HG03139 (cell line): Measurements from ENCODE around the gene ASB1.

Experiments
- ATAC-seq: cut with Tn5 transposase; IDR thresholded peaks from one replicate; pipeline ENCODE4 v1.9.1; 2021; ENCODE audit not compliant: unreplicated experiment

The ASB1 gene

GRCh38 chr2:238422285-238422684, 4.4 kb upstream of the ASB1 start:
- no peak for ATAC-seq

DNA sequence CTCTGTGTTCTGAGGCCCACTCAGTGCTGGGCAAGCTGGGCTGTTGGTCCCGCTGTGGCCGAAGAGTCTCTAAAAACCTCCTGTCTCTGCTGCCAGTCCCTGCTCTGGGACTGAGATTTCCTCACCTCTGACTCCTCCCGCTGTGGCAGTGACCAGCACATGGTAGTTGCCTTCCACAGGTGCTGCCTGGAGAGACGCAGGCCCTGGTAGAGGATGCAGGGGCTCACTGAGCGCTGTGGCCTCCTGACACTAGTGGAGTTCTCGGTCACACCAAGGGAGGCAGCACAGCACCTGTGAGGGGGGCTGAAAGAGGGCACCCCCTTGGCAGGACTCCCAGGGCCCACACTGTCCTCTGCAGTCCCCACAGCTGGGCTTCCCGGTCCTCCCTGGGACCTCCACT, 3.8 kb upstream of the ASB1 start:
- ATAC-seq = no peak

DNA sequence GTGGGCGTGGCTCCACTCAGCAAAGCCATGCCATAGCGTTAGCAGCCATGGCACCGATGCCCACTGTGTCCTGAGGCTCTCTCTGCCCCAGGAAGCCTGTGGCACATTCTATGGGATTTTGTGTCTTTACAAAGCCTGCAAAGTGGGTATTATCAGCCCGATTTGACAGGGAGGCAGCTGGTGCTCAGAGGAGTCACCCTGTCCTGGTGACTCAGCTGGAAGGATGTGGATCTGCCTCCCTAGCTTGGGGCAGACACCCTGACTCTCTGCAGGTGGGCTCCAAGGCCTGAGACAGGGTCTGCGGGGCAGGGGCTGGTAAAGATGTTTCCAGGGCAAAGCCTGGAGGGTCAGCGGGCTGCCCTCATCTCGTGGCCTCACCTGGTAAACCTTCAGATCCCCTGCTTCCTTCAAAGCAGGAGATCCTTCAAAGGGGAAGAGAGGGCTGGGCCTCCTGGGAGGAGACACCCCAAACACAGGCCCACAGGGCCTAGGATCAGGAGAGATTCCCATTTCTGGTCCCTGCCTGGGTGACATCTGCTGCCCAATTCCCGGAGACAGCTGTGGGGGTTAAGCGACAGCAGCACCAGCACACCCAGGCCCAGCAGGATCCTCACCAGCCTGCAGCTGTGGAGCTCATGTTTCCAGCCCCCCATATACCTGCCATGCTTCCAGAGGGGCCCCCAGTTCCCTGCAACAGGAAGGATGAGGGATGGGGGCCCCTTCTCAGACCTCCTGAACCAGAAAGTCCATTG, 3.0 kb upstream of the ASB1 start:
- ATAC-seq = no peak

- ATAC-seq = no peak
Measured at GRCh38 chr2:238424313-238424700, 2.4 kb upstream of the ASB1 start.

DNA sequence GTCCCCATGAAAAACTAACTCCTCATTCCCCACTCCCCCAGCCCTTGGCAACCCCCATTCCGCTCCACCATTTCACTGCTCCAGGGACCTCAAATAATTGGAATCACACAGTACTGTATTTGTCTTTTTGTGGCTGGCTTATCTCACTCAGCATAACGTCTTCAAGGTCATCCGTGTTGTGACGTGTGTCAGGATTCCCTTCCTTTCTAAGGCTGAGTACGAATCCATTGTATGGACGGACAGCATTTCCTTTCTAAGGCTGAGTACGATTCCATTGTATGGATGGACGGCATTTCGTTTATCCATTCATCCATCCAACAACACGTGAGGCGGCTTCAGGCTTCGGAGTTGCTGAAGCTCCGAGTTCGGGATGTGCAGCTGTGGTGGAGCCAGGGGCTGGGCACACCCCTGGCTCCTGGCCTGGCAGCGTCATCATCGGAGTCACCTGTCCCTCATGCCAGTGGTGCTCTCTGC, 1.2 kb upstream of the ASB1 start:
- ATAC-seq = no peak

DNA sequence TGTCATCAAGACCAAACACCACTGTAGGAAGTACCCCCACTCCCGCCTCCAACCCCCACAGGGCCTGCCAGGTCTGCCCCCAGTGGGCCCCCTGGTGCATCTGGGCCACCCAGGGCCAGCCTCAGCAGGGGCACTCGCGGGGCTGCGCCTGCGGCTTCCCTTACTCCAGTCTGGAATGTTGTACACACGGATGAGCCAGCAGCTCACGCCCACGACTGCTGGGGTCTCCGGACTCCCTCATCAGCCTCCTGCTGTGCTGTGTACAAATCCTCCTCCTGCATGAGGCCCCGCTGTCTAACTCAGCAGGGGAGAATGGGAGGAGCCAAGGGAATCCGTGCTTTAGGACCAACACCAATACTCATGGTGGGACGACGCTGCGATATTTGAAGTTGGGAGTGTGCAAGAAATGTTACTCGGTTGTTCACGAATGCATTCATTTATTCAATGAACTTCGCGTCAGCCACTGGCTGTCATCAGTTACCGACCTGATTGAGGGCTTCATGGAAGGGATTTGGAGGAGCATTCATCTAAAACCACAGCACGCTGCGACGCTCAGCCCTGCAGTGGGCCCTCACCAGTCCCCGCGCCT, 654 bp upstream of the ASB1 start:
- peak; percentile 6 for ATAC-seq

GRCh38 chr2:238427435-238428162, 872 bp downstream of the ASB1 start:
- ATAC-seq = no peak

DNA sequence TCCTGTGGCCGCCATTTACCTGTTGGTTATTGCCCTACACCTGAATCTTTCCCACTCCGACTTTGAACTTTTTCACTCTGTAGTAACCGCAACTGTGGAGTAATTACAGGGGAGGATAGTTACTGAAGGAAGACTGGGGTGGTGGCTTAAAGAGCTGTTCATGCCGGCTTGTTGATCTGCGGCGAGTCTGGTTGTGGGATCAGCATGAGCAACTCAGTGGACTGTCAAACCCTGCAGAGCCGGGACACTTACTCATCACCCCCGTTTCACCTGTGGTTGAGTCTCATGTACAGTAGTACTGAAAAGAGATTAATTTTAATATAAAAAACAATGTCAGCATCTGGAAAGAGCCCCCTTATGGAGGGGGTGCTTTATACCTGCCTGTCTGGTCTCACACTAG, 2.1 kb downstream of the ASB1 start:
- ATAC-seq = no peak

- ATAC-seq = no peak
Measured at GRCh38 chr2:238430781-238431180, 4.1 kb downstream of the ASB1 start.

- no peak for ATAC-seq
Measured at GRCh38 chr2:238431456-238431855, 4.7 kb downstream of the ASB1 start.

DNA sequence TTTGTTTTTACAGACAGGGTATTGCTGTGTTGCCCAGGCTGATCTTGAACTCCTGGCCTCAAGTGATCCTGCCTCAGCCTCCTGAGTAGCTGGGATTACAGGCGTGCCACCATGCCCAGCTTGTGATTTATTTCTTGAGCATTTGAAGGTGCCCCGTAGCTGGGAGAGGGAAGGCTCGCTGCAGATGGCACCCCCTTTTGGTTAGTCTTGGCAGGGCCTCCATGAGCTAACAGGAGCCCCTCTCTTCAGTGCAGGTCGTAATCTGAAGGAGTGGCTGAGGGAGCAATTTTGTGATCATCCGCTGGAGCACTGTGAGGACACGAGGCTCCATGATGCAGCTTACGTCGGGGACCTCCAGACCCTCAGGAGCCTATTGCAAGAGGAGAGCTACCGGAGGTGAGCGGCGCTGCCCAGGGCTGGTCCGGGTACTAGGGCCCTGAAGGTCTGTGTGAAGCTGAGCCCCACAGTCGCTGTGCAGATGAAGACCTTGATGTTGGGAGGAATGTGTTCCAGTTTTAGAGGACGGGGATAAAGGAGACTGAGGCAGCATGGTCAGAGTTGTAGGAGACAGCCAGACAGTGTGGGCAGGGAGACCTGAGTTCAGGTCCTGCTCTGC, 6.7 kb downstream of the ASB1 start:
- ATAC-seq = no peak

GRCh38 chr2:238433941-238434845, 7.5 kb downstream of the ASB1 start:
- ATAC-seq = no peak

DNA sequence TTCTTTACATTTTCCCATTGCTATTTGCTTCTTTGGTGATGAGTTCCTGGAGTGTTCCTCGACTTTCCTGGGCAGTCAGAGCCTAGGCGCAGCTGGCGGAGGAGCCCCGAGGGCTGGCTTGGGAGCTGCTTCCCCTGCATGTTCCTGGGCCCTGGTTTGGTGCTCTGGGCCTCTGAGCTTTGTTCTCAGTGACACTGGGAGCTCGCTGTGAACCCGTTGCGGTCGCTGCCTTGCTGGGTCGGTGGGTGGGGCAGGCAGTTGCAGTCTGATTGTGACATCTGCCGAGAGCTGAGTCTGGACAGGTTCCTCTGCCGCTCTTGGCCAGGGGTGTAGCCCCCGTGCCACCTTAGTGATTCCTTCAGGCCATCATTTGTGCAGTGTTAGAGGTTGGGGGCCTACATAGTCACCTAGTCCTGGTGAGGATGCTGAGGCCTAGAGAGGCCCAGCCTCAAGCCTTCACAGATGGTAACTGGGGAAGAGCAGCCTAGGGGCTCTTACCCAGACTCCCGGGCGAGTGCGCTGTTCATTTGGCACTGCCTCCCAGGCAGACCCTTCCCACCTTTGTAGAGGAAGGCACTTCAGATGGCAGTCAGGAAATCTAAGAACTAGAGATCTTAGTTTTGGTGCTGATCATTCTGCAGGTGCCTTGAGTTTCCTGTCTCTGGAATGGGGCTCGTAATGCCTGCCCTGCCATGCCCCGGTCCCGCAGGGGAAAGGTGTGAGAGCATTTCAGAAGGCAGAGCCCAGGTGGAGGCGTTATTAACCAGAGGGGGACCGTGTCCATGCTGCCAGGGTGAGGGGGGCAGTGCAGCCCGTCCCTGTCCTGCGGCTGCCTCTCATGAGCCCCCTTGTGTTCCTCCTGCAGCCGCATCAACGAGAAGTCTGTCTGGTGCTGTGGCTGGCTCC, 8.4 kb downstream of the ASB1 start:
- ATAC-seq = no peak

DNA sequence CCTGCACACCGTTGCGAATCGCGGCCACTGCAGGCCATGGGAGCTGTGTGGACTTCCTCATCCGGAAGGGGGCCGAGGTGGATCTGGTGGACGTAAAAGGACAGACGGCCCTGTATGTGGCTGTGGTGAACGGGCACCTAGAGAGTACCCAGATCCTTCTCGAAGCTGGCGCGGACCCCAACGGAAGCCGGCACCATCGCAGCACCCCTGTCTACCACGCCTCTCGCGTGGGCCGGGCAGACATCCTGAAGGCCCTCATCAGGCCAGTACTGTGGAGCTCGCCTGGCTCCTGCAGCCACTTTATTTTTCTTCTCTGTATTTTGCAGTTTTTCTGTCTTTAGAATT, 9.0 kb downstream of the ASB1 start:
- no peak for ATAC-seq

DNA sequence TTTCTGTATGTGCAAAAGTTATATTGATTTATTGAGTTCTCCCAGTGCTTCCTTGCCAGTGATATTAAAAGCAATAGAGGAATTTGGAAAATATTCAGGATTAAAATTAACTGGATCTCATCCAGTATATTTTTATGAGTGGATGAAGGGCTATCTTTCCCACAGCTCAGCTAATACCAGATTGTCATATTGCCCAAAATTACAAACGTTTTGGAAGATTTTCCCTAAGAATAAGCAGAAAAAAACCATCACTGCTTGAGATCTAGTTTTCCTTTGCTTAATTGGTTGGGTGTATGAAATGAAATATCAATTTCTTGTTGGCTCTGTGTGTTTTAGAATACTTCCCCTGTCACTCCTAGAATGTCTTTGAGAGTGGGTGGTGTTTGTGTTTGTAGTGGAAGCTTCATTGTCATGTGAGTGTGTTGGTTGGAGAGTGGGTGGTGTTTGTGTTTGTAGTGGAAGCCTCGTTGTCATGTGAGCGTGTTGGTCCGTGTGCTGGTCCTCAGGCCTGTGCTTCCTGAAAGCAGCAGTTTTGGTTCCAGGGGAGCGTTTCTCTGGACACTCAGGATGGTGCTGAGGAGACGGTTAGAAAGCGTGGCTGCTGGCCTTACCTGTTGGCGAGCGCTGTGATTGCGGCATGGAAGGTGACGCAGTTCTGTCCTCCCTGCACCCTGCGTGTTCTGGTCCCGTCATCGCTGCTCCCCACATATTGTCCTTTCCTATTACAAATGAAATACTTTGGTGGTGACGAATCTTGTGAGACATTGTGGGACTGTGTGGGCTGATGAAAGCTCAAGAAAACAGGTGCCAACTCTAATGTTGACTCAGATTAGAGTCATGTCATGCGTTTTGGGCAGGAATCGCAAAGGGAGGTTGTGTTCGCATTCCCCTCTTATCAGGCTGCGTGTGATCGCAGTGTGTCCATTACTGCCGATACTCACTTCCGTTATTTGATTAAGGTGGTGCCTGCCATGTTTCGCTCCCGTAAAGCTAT, 12.4 kb downstream of the ASB1 start:
- no peak for ATAC-seq

DNA sequence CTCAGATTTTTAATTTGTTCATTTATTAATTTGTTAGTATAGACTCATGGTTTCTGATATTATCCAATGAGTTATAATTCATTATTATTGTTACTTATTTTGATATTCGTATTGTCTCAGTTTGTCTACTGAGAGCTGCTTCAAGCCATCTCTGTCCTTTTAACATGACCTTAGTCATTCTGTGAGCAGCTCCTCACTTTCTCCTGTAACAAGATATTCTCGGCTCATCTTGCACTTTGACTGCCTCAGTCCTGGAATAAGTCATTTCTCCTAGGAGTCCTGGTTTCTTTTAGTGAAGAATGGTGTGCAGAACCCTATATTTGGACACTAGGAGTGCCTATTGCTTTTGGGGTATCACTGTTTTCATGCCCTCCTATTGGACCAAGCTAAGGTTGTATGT, 13.2 kb downstream of the ASB1 start:
- ATAC-seq = no peak

DNA sequence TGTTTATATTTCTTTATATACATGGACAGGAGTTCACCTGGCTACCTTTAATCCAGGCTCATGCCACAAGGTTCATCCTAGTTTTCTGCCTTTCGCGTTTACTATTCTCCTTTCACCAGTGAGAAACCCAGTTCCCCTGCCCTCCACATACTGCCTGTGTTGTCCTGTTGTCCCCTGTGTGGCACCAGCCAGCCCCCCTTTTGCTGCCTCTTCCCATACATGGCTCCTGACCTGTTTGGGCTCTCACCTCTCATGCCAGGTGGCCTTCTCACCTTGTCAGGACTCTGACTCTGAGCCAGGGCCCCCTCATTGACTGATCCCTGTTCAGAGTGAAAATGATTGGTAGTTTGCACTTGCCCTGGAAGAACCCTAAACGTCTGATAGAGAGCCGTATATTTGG, 13.6 kb downstream of the ASB1 start:
- no peak for ATAC-seq

DNA sequence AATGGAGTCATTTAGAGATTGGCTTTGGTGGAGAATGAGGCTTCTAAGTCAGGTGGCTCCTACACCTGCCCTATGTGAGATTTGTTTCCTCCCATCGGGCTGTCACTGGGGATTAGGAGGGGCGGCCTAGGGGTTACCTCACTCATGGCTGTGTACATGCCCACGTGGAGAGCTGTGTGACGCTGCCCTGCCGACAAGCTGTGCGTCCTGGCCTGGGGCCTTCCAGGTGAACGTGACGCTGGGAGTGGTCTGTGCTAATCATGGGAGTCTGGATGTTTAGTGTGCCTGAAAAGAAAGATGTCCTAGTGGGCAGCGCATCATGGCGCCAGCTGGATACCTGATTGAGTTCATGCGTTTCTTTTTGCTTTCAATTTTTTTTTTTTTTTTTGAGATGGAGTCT, 14.0 kb downstream of the ASB1 start:
- ATAC-seq = no peak
